ENCODE data around the gene HIPK2. TPM values are rescaled to one million over a fixed set of nuclear protein-coding genes. Genes with fewer than 3 reads are reported as not detected.

HIPK2 gene
- total RNA-seq, 2 donors from 2014 or later: 54.4 to 72.7 TPM

- Histone ChIP-seq H3K27ac (no peak overlapping the region), H3K9me3 (no peaks in the 10 kb centered on the region), H3K4me3 (no peak overlapping the region), H3K27me3 (replicated peaks; ENCODE audit: insufficient read depth) (no peaks in the 10 kb centered on the region), H3K4me1 (replicated peaks) (peaks cover 7% of the 10 kb centered on the region), H3K36me3 (no peaks in the 10 kb centered on the region)
- intact Hi-C loops (cut with DNase I): no loop called here
- 87% methylated on average over 10 of the region's 10 CpGs for WGBS
- no peak for DNase-seq (ENCODE audit: low spot score)
- no peak for TF ChIP-seq CTCF (IDR thresholded peaks at IDR 0.05)
- no peak for TF ChIP-seq POLR2AphosphoS5 (IDR thresholded peaks at IDR 0.05)
- no peak for TF ChIP-seq POLR2A (IDR thresholded peaks at IDR 0.05)
Measured at GRCh38 chr7:139749545-139749944, 28.3 kb downstream of the HIPK2 start.

- intact Hi-C loops (cut with DNase I): no loop called here
- H3K27me3 ChIP-seq (replicated peaks; ENCODE audit: insufficient read depth): no peaks in the 10 kb centered on the region
- DNase-seq (ENCODE audit: low spot score): no peak
- TF ChIP-seq CTCF (IDR thresholded peaks at IDR 0.05) (no peak), POLR2A (IDR thresholded peaks at IDR 0.05) (no peak)
- peaks cover 7% of the 10 kb centered on the region for H3K4me1 ChIP-seq (replicated peaks)
- H3K36me3 ChIP-seq: no peaks in the 10 kb centered on the region
- no peaks in the 10 kb centered on the region for H3K9me3 ChIP-seq
- H3K27ac ChIP-seq: no peak overlapping the region
- WGBS: 88% methylated on average over 5 of the region's 5 CpGs
- no peak overlapping the region for H3K4me3 ChIP-seq
Measured at GRCh38 chr7:139748941-139749340, 28.9 kb downstream of the HIPK2 start.

GRCh38 chr7:139748373-139748765 is 29.4 kb downstream of the HIPK2 start:
- Histone ChIP-seq H3K9me3 (no peaks in the 10 kb centered on the region), H3K27ac (no peak overlapping the region), H3K36me3 (no peaks in the 10 kb centered on the region), H3K4me3 (no peak overlapping the region), H3K27me3 (replicated peaks; ENCODE audit: insufficient read depth) (no peaks in the 10 kb centered on the region), H3K4me1 (replicated peaks) (peaks cover 7% of the 10 kb centered on the region)
- DNase-seq (ENCODE audit: low spot score): no peak
- intact Hi-C loops (cut with DNase I): no loop called here
- no peak for TF ChIP-seq POLR2A (IDR thresholded peaks at IDR 0.05)
- no peak for TF ChIP-seq POLR2AphosphoS5 (IDR thresholded peaks at IDR 0.05)
- no peak for TF ChIP-seq CTCF (IDR thresholded peaks at IDR 0.05)
- 66% methylated on average over 9 of the region's 9 CpGs for WGBS

GRCh38 chr7:139747662-139748372 is 30.0 kb downstream of the HIPK2 start:
- H3K27ac ChIP-seq: no peak overlapping the region
- H3K9me3 ChIP-seq: no peaks in the 10 kb centered on the region
- H3K4me3 ChIP-seq: no peak overlapping the region
- 90% methylated on average over 13 of the region's 13 CpGs for WGBS
- H3K4me1 ChIP-seq (replicated peaks): peaks cover 9% of the 10 kb centered on the region
- TF ChIP-seq POLR2A (IDR thresholded peaks at IDR 0.05) (no peak), CTCF (IDR thresholded peaks at IDR 0.05) (no peak), POLR2AphosphoS5 (IDR thresholded peaks at IDR 0.05) (no peak)
- no peaks in the 10 kb centered on the region for H3K27me3 ChIP-seq (replicated peaks; ENCODE audit: insufficient read depth)
- H3K36me3 ChIP-seq: no peaks in the 10 kb centered on the region
- intact Hi-C loops (cut with DNase I): no loop called here
- DNase-seq (ENCODE audit: low spot score): no peak

- no peaks in the 10 kb centered on the region for H3K36me3 ChIP-seq
- WGBS: 93% methylated on average over 8 of the region's 8 CpGs
- no peak for DNase-seq (ENCODE audit: low spot score)
- intact Hi-C loops (cut with DNase I): no loop called here
- no peaks in the 10 kb centered on the region for H3K9me3 ChIP-seq
- no peaks in the 10 kb centered on the region for H3K27me3 ChIP-seq (replicated peaks; ENCODE audit: insufficient read depth)
- peaks cover 10% of the 10 kb centered on the region for H3K4me1 ChIP-seq (replicated peaks)
- no peak overlapping the region for H3K4me3 ChIP-seq
- TF ChIP-seq POLR2A (IDR thresholded peaks at IDR 0.05): no peak
- no peak for TF ChIP-seq POLR2AphosphoS5 (IDR thresholded peaks at IDR 0.05)
- TF ChIP-seq CTCF (IDR thresholded peaks at IDR 0.05): no peak
- H3K27ac ChIP-seq: no peak overlapping the region
Measured at GRCh38 chr7:139746652-139747051, 31.1 kb downstream of the HIPK2 start.
